OCI-LY1 (cell line): ENCODE measurements around the gene SDK2.

Source experiments
- H2AFZ ChIP-seq: fragments of 200-600 bp; sonication (generic), shearing (Covaris generic); 2 replicates; pipeline ENCODE4 v1.6.0; 2014; ENCODE audit warnings: antibody characterized with exemption, mild to moderate bottlenecking, low read length
- H3F3A ChIP-seq: fragments of 200-600 bp; sonication (generic), shearing (Covaris generic); 2 replicates; pipeline ENCODE4 v1.6.0; 2014; ENCODE audit warnings: mild to moderate bottlenecking, antibody characterized with exemption, low read length, moderate library complexity; ENCODE audit not compliant: insufficient read depth
- H3K27ac ChIP-seq: fragments of 200-600 bp; sonication (generic); 2 replicates; pipeline ENCODE4 v1.5.1; 2014; ENCODE audit warnings: low read length, mixed run types, mild to moderate bottlenecking, low read depth; ENCODE audit not compliant: poor library complexity, severe bottlenecking
- H3K27me3 ChIP-seq: fragments of 200-600 bp; sonication (generic); 2 replicates; pipeline ENCODE4 v1.6.0; 2014; ENCODE audit warnings: antibody characterized with exemption, mild to moderate bottlenecking, low read length, moderate library complexity; ENCODE audit not compliant: insufficient read depth
- H3K36me3 ChIP-seq: fragments of 200-600 bp; sonication (generic); 2 replicates; pipeline ENCODE4 v1.6.1; 2014; ENCODE audit warnings: mild to moderate bottlenecking, antibody characterized with exemption, low read length, moderate library complexity, mixed read lengths; ENCODE audit not compliant: insufficient read depth
- H3K4me1 ChIP-seq: fragments of 200-600 bp; sonication (generic); 2 replicates; pipeline ENCODE4 v1.5.1; 2014; ENCODE audit warnings: mild to moderate bottlenecking, low read length, moderate library complexity; ENCODE audit not compliant: insufficient read depth, severe bottlenecking
- H3K4me2 ChIP-seq: fragments of 200-600 bp; sonication (generic), shearing (Covaris generic); 2 replicates; pipeline ENCODE4 v1.6.1; 2014; ENCODE audit warnings: low read length
- H3K4me3 ChIP-seq: fragments of 200-600 bp; sonication (generic); 2 replicates; pipeline ENCODE4 v1.5.1; 2014; ENCODE audit warnings: low read length, low read depth, mild to moderate bottlenecking, mixed read lengths; ENCODE audit not compliant: poor library complexity, severe bottlenecking
- H3K79me2 ChIP-seq: fragments of 200-600 bp; shearing (Covaris generic); 2 replicates; pipeline ENCODE4 v1.6.1; 2016; ENCODE audit warnings: mixed run types, low read length, mixed read lengths; ENCODE audit not compliant: insufficient read depth
- H3K9ac ChIP-seq: fragments of 200-600 bp; sonication (generic), shearing (Covaris generic); 2 replicates; pipeline ENCODE4 v1.6.1; 2014; ENCODE audit warnings: mild to moderate bottlenecking, low read length, mixed read lengths
- H3K9me2 ChIP-seq: fragments of 200-600 bp; sonication (generic), shearing (Covaris generic); 2 replicates; pipeline ENCODE4 v1.6.1; 2014; ENCODE audit warnings: low read depth, mild to moderate bottlenecking, low read length, mixed read lengths
- H3K9me3 ChIP-seq: fragments of 200-600 bp; shearing (Covaris generic); 2 replicates; pipeline ENCODE4 v1.6.1; 2014; ENCODE audit warnings: low read length, mixed read lengths
- H4K20me1 ChIP-seq: fragments of 200-600 bp; sonication (generic), shearing (Covaris generic); 2 replicates; pipeline ENCODE4 v1.6.0; 2016; ENCODE audit warnings: mild to moderate bottlenecking, low read length; ENCODE audit not compliant: insufficient read depth
- EZH2 ChIP-seq: fragments of 200-600 bp; sonication (generic), shearing (Covaris generic); IDR thresholded peaks from 2 replicates; pipeline ENCODE4 v1.8.0; 2017; ENCODE audit warnings: borderline replicate concordance, mixed run types, mild to moderate bottlenecking, antibody characterized with exemption, low read length, moderate library complexity, mixed read lengths
- TF ChIP-seq, protein P1 (sequence below): fragments of 200-600 bp; sonication (generic), shearing (Covaris generic); IDR thresholded peaks from 2 replicates; pipeline ENCODE4 v1.5.1; 2017; ENCODE audit warnings: mild to moderate bottlenecking, antibody characterized with exemption, low read length, moderate library complexity, mixed read lengths

SDK2 gene

DNA sequence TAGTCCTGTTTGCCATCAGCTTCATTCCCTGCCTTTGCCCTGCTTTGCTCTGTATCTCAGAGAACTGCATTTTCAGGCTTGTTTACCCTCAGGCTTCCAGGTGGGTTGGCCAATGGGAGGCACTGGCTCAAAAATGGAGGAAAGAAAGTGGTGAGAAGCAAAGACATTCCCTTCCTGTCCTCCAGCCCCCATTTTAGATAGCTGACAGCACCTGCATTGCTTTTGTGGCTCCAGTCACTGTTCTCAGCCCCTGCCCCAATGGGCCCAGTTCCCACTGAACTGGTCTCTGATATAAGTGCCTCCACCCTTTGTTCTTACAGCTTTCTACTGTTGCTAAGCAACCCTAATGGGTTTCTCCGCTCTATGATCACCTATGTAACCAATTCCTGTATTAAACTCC lies 19.4 kb upstream of the SDK2 start:
- H3K79me2 ChIP-seq, result no peaks in the 10 kb centered on the region
- no peaks in the 10 kb centered on the region for H3K36me3 ChIP-seq
- no peak overlapping the region for H3K4me2 ChIP-seq
- H3K9me2 ChIP-seq, result no peaks in the 10 kb centered on the region
- no peaks in the 10 kb centered on the region for H3K9me3 ChIP-seq
- no peak for TF ChIP-seq EZH2
- TF ChIP-seq, protein P1, sequence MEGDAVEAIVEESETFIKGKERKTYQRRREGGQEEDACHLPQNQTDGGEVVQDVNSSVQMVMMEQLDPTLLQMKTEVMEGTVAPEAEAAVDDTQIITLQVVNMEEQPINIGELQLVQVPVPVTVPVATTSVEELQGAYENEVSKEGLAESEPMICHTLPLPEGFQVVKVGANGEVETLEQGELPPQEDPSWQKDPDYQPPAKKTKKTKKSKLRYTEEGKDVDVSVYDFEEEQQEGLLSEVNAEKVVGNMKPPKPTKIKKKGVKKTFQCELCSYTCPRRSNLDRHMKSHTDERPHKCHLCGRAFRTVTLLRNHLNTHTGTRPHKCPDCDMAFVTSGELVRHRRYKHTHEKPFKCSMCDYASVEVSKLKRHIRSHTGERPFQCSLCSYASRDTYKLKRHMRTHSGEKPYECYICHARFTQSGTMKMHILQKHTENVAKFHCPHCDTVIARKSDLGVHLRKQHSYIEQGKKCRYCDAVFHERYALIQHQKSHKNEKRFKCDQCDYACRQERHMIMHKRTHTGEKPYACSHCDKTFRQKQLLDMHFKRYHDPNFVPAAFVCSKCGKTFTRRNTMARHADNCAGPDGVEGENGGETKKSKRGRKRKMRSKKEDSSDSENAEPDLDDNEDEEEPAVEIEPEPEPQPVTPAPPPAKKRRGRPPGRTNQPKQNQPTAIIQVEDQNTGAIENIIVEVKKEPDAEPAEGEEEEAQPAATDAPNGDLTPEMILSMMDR, result no peak
- no peaks in the 10 kb centered on the region for H3K4me1 ChIP-seq
- no peak overlapping the region for H3K27ac ChIP-seq
- H3K27me3 ChIP-seq, result no peaks in the 10 kb centered on the region
- H3K9ac ChIP-seq, result no peak overlapping the region
- no peak overlapping the region for H2AFZ ChIP-seq
- H4K20me1 ChIP-seq, result no peaks in the 10 kb centered on the region
- H3F3A ChIP-seq, result no peaks in the 10 kb centered on the region
- H3K4me3 ChIP-seq, result no peak overlapping the region

DNA sequence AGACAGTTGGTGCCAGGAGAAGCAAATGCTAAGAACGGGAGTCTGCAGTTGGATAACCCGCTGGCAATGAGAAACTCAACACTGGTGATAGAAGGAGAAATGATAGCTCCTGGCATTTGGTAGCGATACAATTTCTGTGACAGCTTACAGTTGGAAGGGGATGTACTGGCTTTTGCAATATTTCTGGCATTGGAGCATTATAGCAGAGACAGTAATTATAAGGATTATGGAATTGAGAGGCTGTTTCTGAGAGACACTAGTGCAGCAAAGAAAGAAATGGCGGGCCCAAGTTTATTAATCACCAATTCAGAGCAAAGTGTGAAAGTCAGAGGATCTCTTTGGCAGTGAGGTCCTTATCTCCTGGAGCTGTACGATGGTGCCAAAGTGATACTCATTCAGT lies 16.1 kb upstream of the SDK2 start:
- no peaks in the 10 kb centered on the region for H3K9me2 ChIP-seq
- no peaks in the 10 kb centered on the region for H4K20me1 ChIP-seq
- no peaks in the 10 kb centered on the region for H3F3A ChIP-seq
- H3K79me2 ChIP-seq, result no peaks in the 10 kb centered on the region
- TF ChIP-seq EZH2, result no peak
- TF ChIP-seq, protein P1, result no peak
- no peaks in the 10 kb centered on the region for H3K9me3 ChIP-seq
- H3K36me3 ChIP-seq, result no peaks in the 10 kb centered on the region
- H3K4me1 ChIP-seq, result no peaks in the 10 kb centered on the region
- no peak overlapping the region for H2AFZ ChIP-seq
- H3K4me3 ChIP-seq, result no peak overlapping the region
- H3K4me2 ChIP-seq, result no peak overlapping the region
- H3K9ac ChIP-seq, result no peak overlapping the region
- H3K27ac ChIP-seq, result no peak overlapping the region
- H3K27me3 ChIP-seq, result no peaks in the 10 kb centered on the region

DNA sequence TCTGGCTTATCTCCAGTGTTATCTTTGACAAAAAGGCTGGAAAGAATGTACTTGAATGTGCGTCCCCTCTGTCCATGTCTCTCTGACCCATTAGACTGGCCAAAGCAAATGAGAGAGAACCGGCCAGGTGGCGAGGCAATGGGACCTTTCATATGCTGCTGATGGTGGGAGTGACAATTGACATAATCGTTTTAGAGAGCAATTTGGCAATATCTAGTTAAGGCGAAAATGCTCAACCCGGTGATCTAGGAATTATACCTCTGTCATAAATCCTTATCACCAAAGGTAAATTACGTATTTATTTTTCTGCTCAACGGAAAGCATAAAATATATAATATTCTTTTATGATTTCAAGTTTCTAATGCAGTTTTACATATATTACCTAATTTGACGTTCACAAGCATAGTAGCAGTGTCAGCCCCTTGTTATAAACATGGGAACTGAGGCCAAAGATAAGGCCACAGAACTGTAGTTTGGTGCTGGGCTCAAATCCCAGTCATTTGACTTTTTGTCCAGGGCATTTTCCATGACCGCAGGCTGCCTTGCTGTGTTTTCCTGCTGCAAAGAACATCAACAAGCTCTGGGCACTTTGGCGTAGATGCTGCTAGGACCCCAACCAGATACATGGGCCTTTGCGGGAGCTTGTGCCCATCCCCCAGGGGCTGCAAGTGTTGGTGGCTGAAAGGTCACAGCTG lies 14.7 kb upstream of the SDK2 start:
- no peak overlapping the region for H3K4me3 ChIP-seq
- no peaks in the 10 kb centered on the region for H3K9me2 ChIP-seq
- H3K27ac ChIP-seq, result no peak overlapping the region
- no peaks in the 10 kb centered on the region; the same call in 1 of the 2 replicates for H3K27me3 ChIP-seq
- H3K36me3 ChIP-seq, result no peaks in the 10 kb centered on the region; the same call in 1 of the 2 replicates
- H3K9me3 ChIP-seq, result no peaks in the 10 kb centered on the region; the same call in 1 of the 2 replicates
- no peak overlapping the region for H2AFZ ChIP-seq
- H3K79me2 ChIP-seq, result no peaks in the 10 kb centered on the region
- TF ChIP-seq, protein P1, result no peak
- no peak for TF ChIP-seq EZH2
- no peak overlapping the region for H3K9ac ChIP-seq
- H3F3A ChIP-seq, result no peaks in the 10 kb centered on the region
- H4K20me1 ChIP-seq, result no peaks in the 10 kb centered on the region
- no peak overlapping the region for H3K4me2 ChIP-seq
- no peaks in the 10 kb centered on the region for H3K4me1 ChIP-seq
